Effector memory CD4-positive, alpha-beta T cell (primary cell): ENCODE data around the gene BACE1.
"Not testable (repeated sequence)": the region's sequence is repeated elsewhere in the genome, so short reads cannot be mapped to it uniquely, and the experiment has no call there.

ENCODE experiments used
- DNase-seq, 3 donors: peaks; one replicate each; pipeline ENCODE4 v3.0.0-alpha.2; 2020
- H3K27ac ChIP-seq: 2 replicates; pipeline ENCODE4 v1.7.0; 2013; ENCODE audit warnings: mild to moderate bottlenecking, low read length, moderate library complexity; ENCODE audit not compliant: insufficient read depth, poor library complexity, severe bottlenecking
- H3K27me3 ChIP-seq: replicated peaks from 2 replicates; pipeline ENCODE4 v1.7.0; 2013; ENCODE audit warnings: mild to moderate bottlenecking, low read length; ENCODE audit not compliant: insufficient read depth, control insufficient read depth, poor library complexity, severe bottlenecking
- H3K36me3 ChIP-seq: 2 replicates; pipeline ENCODE4 v1.7.0; 2013; ENCODE audit warnings: mild to moderate bottlenecking, low read length, moderate library complexity; ENCODE audit not compliant: control insufficient read depth, insufficient read depth
- H3K4me1 ChIP-seq: 2 replicates; pipeline ENCODE4 v1.7.0; 2013; ENCODE audit warnings: low read length, mild to moderate bottlenecking; ENCODE audit not compliant: control insufficient read depth, insufficient read depth, poor library complexity, severe bottlenecking
- H3K4me3 ChIP-seq: 2 replicates; pipeline ENCODE4 v1.7.0; 2013; ENCODE audit warnings: low read length, low read depth, mild to moderate bottlenecking; ENCODE audit not compliant: insufficient read depth, poor library complexity, severe bottlenecking
- H3K9me3 ChIP-seq: 2 replicates; pipeline ENCODE4 v1.7.0; 2013; ENCODE audit warnings: mild to moderate bottlenecking, low read length, moderate library complexity; ENCODE audit not compliant: control insufficient read depth

BACE1 gene

DNA sequence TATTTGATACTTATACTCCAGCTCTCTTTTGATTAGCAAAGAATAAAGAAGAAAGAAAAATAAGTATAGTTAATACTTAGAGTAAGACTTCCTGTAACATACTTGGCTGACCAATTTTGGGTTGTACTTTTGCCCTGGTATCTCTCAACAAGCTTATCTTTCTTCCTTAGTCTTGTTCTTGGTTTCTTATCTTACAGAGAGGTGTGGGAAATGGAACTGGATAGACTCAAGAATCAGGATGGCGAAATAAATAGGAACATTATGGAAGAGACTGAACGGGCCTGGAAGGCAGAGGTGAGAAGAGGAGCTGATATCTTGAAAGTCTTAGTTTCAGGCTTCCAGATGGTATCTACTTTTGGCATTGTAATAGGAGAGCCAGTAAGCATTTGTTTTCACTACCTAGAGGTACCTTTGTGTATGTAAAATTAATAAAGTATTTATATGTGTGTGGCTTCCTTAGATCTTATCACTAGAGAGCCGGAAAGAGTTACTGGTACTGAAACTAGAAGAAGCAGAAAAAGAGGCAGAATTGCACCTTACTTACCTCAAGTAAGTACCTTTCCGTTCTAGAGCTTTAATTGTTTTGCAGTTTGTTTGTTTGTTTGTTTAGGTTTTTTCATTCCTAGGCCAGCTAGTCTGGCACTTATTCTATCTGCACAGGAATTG, 36.2 kb downstream of the BACE1 start:
- H3K4me3 ChIP-seq: peak overlapping the region; percentile 48

GRCh38 chr11:117278347-117278746, 37.7 kb downstream of the BACE1 start:
- Histone ChIP-seq H3K4me1 (peaks cover 30% of the 10 kb centered on the region), H3K4me3 (no peak overlapping the region), H3K9me3 (peaks cover 3% of the 10 kb centered on the region), H3K27ac (no peak overlapping the region), H3K27me3 (no peaks in the 10 kb centered on the region), H3K36me3 (peaks cover 14% of the 10 kb centered on the region)
- DNase-seq: no peak

More for the DNA sequence above, 36.2 kb downstream of the BACE1 start:
- Histone ChIP-seq H3K9me3 (no peaks in the 10 kb centered on the region), H3K36me3 (peaks cover 28% of the 10 kb centered on the region), H3K27ac (peak overlapping the region; percentile 56), H3K4me1 (peaks cover 30% of the 10 kb centered on the region), H3K27me3 (no peaks in the 10 kb centered on the region)
- DNase-seq: no peak

- Histone ChIP-seq H3K27ac (no peak overlapping the region), H3K27me3 (no peaks in the 10 kb centered on the region), H3K36me3 (no peaks in the 10 kb centered on the region), H3K9me3 (peaks cover 6% of the 10 kb centered on the region), H3K4me1 (peaks cover 5% of the 10 kb centered on the region), H3K4me3 (no peak overlapping the region)
- DNase-seq: no peak
Measured at GRCh38 chr11:117273550-117274289, 42.3 kb downstream of the BACE1 start.

- H3K4me1 ChIP-seq, H3K36me3 ChIP-seq, DNase-seq, H3K27me3 ChIP-seq, H3K27ac ChIP-seq, H3K4me3 ChIP-seq, H3K9me3 ChIP-seq: not testable (repeated sequence)
Measured at GRCh38 chr11:117272175-117272574, 43.9 kb downstream of the BACE1 start.

DNA sequence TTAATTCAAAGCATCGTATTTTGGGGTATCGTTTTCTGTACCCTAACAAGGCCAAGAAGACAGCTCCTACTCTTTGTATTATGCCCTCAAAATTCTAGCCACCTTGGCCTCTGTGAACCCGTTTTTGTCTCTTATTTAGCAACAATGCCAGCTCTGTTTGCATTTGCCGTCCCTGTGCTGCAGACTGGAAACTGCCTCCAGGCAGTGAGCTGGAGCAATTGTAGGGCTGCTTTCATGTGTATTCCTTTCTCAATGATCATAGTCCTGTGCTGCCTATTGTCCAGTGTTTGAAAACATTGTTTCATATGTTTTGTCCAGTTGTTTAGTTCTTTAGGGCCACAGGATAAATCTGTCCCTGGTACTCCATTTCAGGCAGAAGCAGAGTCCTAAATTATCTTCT, 44.8 kb downstream of the BACE1 start:
- H3K4me1 ChIP-seq: peaks cover 4% of the 10 kb centered on the region
- no peak overlapping the region for H3K27ac ChIP-seq
- DNase-seq: no peak
- H3K36me3 ChIP-seq: no peaks in the 10 kb centered on the region
- no peak overlapping the region for H3K4me3 ChIP-seq
- H3K9me3 ChIP-seq: peaks cover 6% of the 10 kb centered on the region
- no peaks in the 10 kb centered on the region for H3K27me3 ChIP-seq

DNA sequence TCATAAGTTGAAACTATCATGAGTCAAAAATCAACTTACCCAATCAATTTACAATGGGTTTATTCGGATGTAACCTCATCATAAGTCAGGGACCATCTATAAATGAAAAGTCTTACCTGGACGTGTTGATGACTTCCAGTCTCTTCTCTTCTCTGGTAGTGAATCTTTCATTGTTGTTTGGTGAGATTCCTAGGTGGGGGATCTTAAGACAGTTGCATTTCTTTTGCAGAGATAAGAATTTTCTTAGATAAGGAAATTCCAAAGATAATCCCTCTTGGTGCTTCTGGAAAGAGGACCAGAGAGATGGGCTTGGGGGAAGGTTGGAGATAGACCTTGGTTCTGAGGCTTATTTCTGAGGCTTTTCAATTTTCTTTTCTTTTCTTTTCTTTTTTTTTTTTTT, 46.2 kb downstream of the BACE1 start:
- Histone ChIP-seq H3K27me3 (no peaks in the 10 kb centered on the region), H3K36me3 (no peaks in the 10 kb centered on the region), H3K4me3 (no peak overlapping the region), H3K9me3 (peaks cover 6% of the 10 kb centered on the region), H3K4me1 (no peaks in the 10 kb centered on the region), H3K27ac (no peak overlapping the region)
- DNase-seq: no peak

GRCh38 chr11:117265745-117266144, 50.3 kb downstream of the BACE1 start:
- Histone ChIP-seq H3K27ac (no peak overlapping the region), H3K4me1 (no peaks in the 10 kb centered on the region), H3K4me3 (no peak overlapping the region), H3K27me3 (no peaks in the 10 kb centered on the region), H3K36me3 (no peaks in the 10 kb centered on the region), H3K9me3 (no peaks in the 10 kb centered on the region)
- DNase-seq: no peak

- not testable (repeated sequence) for H3K27ac ChIP-seq, H3K4me3 ChIP-seq, H3K36me3 ChIP-seq, H3K27me3 ChIP-seq, H3K4me1 ChIP-seq, DNase-seq, H3K9me3 ChIP-seq
Measured at GRCh38 chr11:117264624-117265323, 51.3 kb downstream of the BACE1 start.

DNA sequence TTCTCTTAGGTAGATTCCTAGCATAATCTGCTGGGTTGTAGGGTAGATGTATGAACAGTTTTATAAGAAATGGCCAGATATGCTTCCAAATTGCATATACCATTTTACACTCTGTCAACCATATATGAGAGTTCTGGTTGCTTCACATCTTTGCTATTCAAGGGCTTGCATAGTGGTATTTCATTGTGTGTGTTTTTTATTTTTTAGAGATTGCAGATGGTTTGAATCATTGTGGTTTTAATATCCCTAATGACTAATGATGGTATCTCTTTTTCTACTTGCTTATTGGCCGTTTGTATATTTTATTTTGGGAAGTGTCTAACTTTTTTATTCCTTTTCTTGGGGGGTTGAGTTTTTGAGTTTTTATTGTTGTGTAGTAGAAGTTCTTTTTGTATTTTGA, 56.6 kb downstream of the BACE1 start:
- Histone ChIP-seq H3K4me1 (no peaks in the 10 kb centered on the region), H3K9me3 (no peaks in the 10 kb centered on the region), H3K27ac (no peak overlapping the region), H3K27me3 (no peaks in the 10 kb centered on the region), H3K36me3 (no peaks in the 10 kb centered on the region), H3K4me3 (no peak overlapping the region)
- DNase-seq: no peak

GRCh38 chr11:117258576-117258975, 57.5 kb downstream of the BACE1 start:
- no peak for DNase-seq
- no peaks in the 10 kb centered on the region for H3K36me3 ChIP-seq
- no peaks in the 10 kb centered on the region for H3K9me3 ChIP-seq
- H3K4me3 ChIP-seq: no peak overlapping the region
- no peaks in the 10 kb centered on the region for H3K4me1 ChIP-seq
- H3K27me3 ChIP-seq: no peaks in the 10 kb centered on the region
- H3K27ac ChIP-seq: no peak overlapping the region
